Measurements from ENCODE around the gene USP6NL.
A peak's percentile ranks its signal among the peaks of the same experiment; 100 is the strongest.
"Not testable (repeated sequence)": the region's sequence is repeated elsewhere in the genome, so short reads cannot be mapped to it uniquely, and the experiment has no call there.

The USP6NL gene

GRCh38 chr10:11511321-11511720, 100.1 kb downstream of the USP6NL start:
- no peak for DNase-seq

- no peak for DNase-seq
Measured at GRCh38 chr10:11510736-11511135, 100.7 kb downstream of the USP6NL start.

GRCh38 chr10:11510281-11510680, 101.2 kb downstream of the USP6NL start:
- no peak for DNase-seq

GRCh38 chr10:11509036-11509435, 102.4 kb downstream of the USP6NL start:
- peak; percentile 3 for DNase-seq

- DNase-seq = no peak
Measured at GRCh38 chr10:11506247-11506789, 105.1 kb downstream of the USP6NL start.

GRCh38 chr10:11505639-11506038, 105.8 kb downstream of the USP6NL start:
- DNase-seq = no peak

- no peak for DNase-seq
Measured at GRCh38 chr10:11504566-11505285, 106.7 kb downstream of the USP6NL start.

- no peak for DNase-seq
Measured at GRCh38 chr10:11501600-11501999, 109.8 kb downstream of the USP6NL start.

- DNase-seq = no peak
Measured at GRCh38 chr10:11499425-11500071, 111.9 kb downstream of the USP6NL start.

- no peak for DNase-seq
Measured at GRCh38 chr10:11498399-11498798, 113.1 kb downstream of the USP6NL start.

GRCh38 chr10:11494923-11495322, 116.5 kb downstream of the USP6NL start:
- DNase-seq = not testable (repeated sequence)

- DNase-seq = no peak
Measured at GRCh38 chr10:11493646-11494045, 117.8 kb downstream of the USP6NL start.

GRCh38 chr10:11491087-11491486, 120.4 kb downstream of the USP6NL start:
- no peak for DNase-seq

GRCh38 chr10:11489591-11489990, 121.9 kb downstream of the USP6NL start:
- DNase-seq = no peak

GRCh38 chr10:11488126-11488525, 123.3 kb downstream of the USP6NL start:
- DNase-seq = no peak

GRCh38 chr10:11483201-11484148, 128.0 kb downstream of the USP6NL start:
- no peak for DNase-seq

- DNase-seq = no peak
Measured at GRCh38 chr10:11482306-11482705, 129.1 kb downstream of the USP6NL start.

GRCh38 chr10:11480687-11481086, 130.8 kb downstream of the USP6NL start:
- DNase-seq = no peak

GRCh38 chr10:11479300-11479699, 132.2 kb downstream of the USP6NL start:
- no peak for DNase-seq

GRCh38 chr10:11478807-11479206, 132.6 kb downstream of the USP6NL start:
- DNase-seq = no peak

GRCh38 chr10:11475831-11476434, 135.5 kb downstream of the USP6NL start:
- DNase-seq = no peak

- DNase-seq = no peak
Measured at GRCh38 chr10:11473128-11473760, 138.2 kb downstream of the USP6NL start.
